Esophagus mucosa (tissue), 1 donor: ENCODE measurements around the gene CHI3L1. TPM values are rescaled to one million over a fixed set of nuclear protein-coding genes. Genes with fewer than 3 reads are reported as not detected.

Source experiments
- ATAC-seq: fragments of 200-7000 bp; cut with Tn5 transposase; one replicate; pipeline ENCODE4 v1.9.1; 2020
- total RNA-seq: library from RNA; stranded (reverse); gene quantifications from one replicate; pipeline ENCODE4 v1.2.4, GENCODE V29; 2023
- donor health status: DM: yes; HTN: yes; CAD: no.

CHI3L1 gene
- total RNA-seq, 1 donor from 2014 or later = 20.5 TPM

GRCh38 chr1:203150511-203151297 lies 35.8 kb downstream of the CHI3L1 start:
- no peak for ATAC-seq

GRCh38 chr1:203149188-203149840 lies 37.2 kb downstream of the CHI3L1 start:
- ATAC-seq = no peak

DNA sequence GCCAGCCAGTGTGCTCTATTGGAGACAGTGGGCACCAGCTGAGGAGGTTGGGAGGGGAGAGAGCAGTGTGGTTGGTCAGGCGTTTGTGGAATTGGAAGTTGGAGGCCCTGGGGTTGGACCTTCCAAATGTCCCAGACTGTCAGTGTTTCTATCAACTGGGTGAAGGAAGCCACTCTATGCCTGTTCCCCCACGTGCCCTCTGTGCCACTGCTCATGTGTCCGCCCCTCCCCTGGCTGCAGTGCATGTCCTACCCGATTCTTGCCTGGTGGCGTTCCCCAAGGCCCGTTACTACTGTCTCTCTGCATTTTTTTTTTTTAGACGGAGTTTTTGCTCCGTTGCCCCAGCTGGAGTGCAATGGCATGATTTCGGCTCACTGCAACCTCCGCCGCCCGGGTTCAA lies 37.9 kb downstream of the CHI3L1 start:
- no peak for ATAC-seq

DNA sequence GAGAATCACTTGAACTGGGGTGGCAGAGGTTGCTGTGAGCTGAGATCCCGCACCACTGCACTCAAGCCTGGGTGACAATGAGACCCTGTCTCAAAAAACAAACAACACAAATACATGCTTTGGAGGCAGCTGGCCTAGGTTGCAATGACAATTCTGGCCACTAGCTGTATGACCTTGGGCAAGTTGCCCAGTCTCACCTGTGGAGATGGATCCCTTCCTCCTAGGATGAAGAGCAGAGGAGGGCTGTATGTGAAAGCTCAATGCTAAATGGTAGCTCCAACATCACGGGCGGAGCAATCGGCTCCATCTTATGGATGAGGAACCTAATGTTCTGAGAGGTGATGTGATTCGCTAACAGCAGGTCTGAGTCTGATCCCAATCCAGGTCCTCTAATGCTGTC lies 38.4 kb downstream of the CHI3L1 start:
- peak; percentile 47 for ATAC-seq

DNA sequence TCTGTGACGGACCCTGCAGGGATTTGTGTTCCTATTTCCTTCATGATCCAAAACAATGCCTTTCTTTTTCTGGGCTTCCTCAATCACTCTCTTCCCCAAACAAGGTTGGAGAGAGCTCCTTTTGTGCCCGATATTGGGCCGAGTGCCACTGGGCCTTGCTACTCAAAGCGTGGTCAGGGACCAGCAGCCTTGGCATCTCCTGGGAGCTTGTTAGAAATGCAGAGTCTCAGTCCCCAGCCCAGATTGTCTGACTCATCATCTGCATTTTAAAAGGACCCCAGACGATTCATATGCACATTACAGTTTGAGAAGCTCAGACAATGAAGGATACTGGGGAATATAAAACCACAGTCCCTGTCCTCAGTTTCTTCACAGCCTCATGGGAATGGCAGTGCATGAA lies 39.1 kb downstream of the CHI3L1 start:
- ATAC-seq = no peak

DNA sequence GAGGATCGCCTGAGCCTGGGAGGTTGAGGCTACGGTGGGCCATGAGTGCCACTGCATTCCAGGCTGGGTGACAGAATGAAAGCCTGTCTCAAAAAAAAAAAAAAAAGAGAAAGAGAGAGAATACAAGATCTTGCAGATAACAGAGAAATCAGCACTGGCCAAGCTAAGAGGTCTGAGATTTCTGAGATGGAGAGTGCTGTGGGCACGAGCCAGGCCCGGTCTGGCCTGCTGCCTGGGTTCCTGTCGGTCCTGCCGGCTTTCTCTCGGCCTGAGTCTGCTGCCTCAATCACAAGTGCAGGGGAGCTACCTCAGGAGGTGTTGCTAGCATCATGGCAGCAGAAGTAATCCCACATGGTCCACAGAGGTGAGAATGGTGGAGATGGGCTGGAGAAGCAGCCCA lies 40.0 kb downstream of the CHI3L1 start:
- ATAC-seq = no peak

GRCh38 chr1:203146042-203146369 lies 40.5 kb downstream of the CHI3L1 start:
- no peak for ATAC-seq

DNA sequence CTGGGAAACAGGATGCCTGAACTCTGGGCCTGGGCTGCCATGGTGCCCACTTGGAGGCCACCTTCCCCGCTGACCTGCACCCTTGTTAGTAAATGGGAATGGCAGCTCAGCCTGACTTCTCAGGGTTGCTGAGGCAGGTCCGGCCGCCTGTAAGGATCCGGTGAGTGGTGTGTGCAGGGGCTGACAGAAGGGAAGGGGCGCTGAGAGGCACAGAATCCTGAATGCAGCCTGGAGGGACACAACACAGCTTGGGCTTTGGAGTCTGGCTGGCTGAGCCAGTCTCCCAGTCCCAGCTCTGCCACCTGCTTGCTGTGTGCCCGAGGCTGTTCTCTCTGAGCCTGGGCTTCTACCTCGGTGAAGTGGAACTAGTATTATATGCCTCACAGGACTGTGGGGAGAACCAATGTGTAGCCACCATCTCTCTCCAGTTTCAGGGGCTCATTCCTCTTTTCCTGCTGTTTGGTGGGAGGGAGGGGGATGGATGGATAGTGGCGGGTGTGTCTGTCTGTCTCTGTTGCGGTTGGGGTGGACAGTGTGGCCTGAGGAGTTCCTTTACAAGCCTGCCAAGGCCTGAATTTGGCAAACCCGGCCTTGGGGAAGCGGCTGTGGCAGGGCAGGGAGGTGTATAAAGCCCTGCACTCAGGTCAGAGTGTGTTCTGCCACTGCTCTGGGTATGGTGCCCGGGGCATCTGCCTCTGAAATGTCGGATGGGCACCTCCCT lies 41.0 kb downstream of the CHI3L1 start:
- ATAC-seq = no peak

- ATAC-seq = no peak
Measured at GRCh38 chr1:203144661-203145060, 41.8 kb downstream of the CHI3L1 start.

GRCh38 chr1:203143641-203144040 lies 42.9 kb downstream of the CHI3L1 start:
- no peak for ATAC-seq

DNA sequence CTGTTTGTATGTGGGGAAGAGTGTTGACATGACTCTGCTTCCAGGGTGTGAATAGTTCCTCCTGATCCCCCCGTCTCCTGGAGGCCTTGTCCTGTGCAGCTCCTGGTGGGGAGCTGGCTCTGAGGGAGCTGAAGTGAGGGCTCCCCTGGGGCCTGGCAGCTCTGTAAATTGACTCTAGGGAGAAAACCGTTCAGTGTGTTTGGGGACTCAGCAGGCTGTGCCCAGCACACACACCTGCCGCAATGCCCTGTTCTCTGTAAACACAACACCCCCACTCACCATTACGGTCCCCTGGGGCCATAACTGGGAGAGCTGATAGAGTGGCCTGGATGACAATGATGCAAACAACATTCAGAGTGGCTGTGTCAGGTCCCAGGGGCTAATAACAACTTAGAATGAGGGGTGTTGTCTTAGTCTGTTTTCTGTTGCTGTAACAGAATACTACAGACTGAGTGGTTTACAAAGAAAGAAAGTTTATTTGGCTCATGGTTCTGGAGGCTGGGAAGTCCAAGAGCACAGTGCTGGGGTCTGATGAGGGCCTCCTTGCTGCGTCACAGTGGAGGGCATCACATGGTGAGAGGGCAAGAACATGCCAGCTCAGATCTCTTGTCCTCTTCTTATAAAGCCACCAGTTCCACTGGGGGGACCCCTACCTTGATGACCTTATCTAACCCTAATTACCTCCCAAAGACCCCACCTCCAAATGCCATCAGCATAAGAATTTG lies 43.7 kb downstream of the CHI3L1 start:
- ATAC-seq = no peak

GRCh38 chr1:203142124-203142523 lies 44.4 kb downstream of the CHI3L1 start:
- ATAC-seq = no peak

- no peak for ATAC-seq
Measured at GRCh38 chr1:203140743-203141520, 45.6 kb downstream of the CHI3L1 start.

- ATAC-seq = no peak
Measured at GRCh38 chr1:203139976-203140475, 46.5 kb downstream of the CHI3L1 start.

- ATAC-seq = no peak
Measured at GRCh38 chr1:203138066-203138465, 48.4 kb downstream of the CHI3L1 start.

- ATAC-seq = no peak
Measured at GRCh38 chr1:203137324-203137723, 49.2 kb downstream of the CHI3L1 start.

DNA sequence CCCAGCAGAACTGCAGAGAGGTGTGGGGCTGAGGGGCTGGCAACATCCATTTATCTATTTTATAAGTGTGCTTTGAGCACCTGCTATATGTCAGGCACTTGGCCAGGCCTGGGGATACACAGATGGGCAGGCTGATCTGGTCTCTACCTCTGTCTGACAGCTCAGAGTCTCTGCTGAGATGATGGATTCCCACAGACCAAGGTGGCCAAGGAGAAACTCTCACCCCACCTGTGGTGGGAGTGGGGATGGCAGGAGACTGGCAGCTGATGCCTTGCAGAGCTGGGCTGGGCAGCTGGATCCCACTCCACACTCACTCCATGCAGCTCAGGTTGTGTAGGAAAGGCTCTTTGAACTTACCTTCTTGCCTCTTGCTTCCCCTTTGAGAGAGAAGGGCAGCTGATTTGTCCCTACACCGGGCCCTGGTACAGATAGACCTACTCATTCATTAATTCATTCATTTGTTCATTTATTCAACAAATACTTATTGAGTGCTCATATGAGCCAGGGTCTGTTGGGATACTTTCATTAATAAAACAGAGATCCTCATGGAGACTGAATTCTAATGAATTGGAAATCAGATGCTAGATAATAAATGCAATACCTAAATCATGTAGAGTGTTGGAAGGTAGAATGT lies 50.0 kb downstream of the CHI3L1 start:
- no peak for ATAC-seq

GRCh38 chr1:203135636-203136305 lies 50.7 kb downstream of the CHI3L1 start:
- peak; percentile 52 for ATAC-seq

GRCh38 chr1:203133970-203134725 lies 52.4 kb downstream of the CHI3L1 start:
- no peak for ATAC-seq

DNA sequence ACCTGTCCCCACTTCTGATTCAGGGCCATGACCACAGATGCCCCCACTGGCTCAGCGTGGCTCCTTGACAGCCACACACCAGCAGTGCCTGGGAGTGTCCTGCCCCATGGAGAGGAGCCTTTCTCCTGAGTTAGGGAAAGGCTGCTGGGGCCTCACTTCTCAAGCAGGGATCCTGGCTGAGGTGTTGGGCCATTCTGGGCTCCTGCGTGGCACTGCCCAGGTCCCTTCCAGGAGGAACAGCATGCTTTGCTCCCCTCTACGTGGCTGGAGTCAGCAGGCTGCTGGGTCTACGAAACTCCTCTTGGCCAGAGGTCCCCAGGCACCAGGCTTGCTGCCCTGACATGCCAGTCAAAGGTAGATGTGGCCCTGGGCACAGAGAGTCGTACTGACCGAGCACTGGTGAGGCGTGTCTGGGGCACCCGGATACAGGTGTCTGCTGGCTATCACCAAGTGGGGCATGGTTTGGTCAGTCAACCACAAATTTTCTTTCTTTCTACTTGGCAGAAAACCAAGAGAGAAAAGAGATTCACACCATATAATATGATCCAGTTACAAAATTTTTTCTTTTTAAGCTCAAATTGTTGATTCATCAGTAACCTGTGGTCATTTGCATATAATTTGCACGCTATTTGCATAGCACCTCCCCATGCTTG lies 54.8 kb downstream of the CHI3L1 start:
- ATAC-seq = no peak
